Measurements from ENCODE around the gene MT1G.
A peak's percentile ranks its signal among the peaks of the same experiment; 100 is the strongest.
"Not testable (repeated sequence)": the region's sequence is repeated elsewhere in the genome, so short reads cannot be mapped to it uniquely, and the experiment has no call there.

The MT1G gene

DNA sequence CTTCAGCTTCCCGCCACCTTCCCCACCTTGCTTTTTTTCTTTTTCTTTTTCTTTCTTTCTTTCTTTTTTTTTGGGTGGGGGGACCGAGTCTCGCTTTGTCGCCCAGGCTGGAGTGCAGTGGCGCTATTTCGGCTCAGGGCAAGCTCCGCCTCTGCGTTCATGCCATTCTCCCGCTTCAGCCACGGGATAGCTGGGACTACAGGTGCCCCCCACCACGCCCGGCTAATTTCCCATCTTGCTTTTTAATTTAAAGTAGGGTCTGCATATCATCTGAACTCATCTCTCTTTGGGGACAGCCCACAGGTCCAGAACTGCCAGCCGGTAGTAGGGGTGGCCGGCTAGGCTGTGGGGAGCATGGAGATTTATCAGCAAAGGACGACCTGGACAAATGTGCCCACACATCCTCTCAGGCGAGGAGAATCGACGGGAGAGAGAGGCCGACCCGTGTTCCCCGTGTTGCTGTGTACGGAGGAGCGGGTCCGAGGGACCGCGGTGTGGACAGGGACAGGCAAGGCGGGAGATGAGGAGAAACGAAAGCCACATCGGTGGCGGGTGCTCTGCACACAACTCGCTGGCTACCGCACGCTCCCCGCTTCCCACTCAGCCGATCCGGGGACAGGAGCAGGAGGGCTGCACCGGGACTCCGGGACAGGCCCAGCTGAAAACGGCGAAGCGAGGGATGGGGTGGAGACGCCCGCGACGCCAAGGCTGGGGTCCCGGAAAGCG, 33.0 kb downstream of the MT1G start:
- DNase-seq, result no peak

- DNase-seq, result no peak
Observed at GRCh38 chr16:56633535-56633934, 34.3 kb downstream of the MT1G start.

GRCh38 chr16:56632848-56633365, 35.0 kb downstream of the MT1G start:
- DNase-seq, result no peak

DNA sequence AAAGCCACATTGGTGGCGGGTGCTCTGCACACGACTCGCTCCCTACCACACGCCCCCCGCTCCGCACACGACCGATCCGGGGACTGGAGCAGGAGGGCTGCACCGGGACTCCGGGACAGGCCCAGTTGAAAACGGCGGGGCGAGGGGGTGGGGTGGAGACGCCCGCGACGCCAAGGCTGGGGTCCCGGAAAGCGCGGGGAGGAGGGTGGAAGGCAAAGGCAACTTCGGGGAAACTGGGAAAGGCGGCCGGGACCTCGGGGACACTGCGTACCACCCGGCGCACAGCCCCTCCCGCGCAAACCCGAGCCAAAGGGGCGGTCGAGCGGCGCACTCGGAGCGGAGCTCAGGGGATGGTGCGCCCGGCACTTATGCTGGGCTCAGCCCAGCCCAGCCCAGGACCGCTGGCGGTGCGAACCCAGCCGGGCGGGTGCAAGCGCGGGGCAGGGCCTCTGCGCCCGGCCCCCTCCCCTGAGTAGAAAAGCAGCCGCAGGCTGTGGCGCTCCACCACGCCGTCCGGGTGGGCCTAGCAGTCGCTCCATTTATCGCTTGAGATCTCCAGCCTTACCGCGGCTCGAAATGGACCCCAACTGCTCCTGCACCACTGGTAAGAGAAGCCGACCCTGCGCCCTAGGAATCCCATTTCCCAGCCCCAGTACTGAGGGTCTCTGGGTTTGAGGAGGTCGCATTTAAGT, 35.6 kb downstream of the MT1G start, which contains the start of gene MT1M:
Gene MT1M, plus strand, starts transcription at position 504 of the 692 bp plus-strand sequence. Its CDS starts 73 bp downstream, at position 577.
- DNase-seq, result peak; percentile 5

DNA sequence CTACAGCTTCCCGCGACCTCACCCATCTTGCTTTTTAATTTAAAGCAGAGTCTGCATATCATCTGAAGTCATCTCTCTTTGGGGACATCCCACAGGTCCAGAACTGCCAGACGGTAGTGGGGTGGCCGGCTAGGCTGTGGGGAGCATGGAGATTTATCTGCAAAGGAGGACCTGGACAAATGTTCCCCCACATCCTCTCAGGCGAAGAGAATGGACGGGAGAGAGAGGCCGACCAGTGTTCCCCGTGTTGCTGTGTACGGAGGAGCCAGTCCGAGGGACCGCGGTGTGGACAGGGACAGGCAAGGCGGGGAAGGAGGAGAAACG, 36.1 kb downstream of the MT1G start:
- DNase-seq, result no peak

GRCh38 chr16:56631197-56631596, 36.7 kb downstream of the MT1G start:
- no peak for DNase-seq

DNA sequence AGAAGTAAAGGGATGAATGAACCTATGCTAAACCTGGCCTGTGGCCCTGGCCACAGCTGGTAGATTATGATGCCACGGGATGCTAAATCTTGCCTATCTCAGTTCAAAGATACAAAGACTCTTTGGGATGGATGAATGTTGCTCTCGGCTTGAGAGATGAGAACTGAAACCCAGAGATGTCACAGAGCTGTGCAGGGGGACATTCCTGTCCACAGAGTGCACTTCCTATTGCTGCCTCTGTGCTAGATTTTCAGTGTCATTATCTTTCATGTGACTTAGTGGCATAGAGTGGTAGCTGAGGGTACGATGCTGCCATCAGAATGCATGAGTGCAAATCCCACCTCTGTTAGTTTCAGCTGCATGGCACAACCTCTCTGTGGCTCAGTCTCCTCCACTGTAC, 37.7 kb downstream of the MT1G start:
- no peak for DNase-seq

DNA sequence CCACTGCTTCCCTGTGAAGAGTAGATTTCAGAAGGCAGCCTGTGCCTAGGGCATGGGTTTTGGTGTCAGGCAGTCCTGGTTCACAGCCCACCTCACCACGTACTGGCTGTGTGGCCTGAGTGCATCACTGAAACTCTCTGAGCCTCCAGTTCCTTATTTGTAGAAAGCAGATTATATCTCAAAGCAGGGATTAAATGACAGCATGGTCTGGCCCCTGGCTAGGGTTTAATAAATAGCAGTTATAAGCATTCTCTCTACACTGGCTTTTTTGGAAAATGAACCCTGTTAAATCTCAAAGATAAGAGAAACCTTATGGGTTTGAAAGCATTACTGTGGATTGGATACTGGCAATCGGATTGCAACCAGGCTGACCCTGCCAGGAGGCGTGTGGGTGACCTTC, 38.3 kb downstream of the MT1G start:
- no peak for DNase-seq

GRCh38 chr16:56628486-56629350, 39.1 kb downstream of the MT1G start:
- DNase-seq, result peak; percentile 43

DNA sequence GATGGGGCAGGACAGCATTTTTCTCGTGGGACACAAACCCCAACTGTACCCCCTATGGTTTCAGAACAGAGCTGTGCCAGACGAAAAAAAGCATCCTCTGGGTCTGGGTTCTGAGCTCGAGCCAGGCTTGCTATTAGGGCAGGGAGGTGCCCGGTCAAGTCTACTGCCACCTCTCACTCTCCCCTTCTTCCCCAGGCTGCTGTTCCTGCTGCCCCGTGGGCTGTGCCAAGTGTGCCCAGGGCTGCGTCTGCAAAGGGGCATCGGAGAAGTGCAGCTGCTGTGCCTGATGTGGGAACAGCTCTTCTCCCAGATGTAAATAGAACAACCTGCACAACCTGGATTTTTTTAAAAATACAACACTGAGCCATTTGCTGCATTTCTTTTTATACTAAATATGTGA, 41.2 kb downstream of the MT1G start:
- DNase-seq, result no peak

- DNase-seq, result no peak
Observed at GRCh38 chr16:56625943-56626654, 41.8 kb downstream of the MT1G start.

DNA sequence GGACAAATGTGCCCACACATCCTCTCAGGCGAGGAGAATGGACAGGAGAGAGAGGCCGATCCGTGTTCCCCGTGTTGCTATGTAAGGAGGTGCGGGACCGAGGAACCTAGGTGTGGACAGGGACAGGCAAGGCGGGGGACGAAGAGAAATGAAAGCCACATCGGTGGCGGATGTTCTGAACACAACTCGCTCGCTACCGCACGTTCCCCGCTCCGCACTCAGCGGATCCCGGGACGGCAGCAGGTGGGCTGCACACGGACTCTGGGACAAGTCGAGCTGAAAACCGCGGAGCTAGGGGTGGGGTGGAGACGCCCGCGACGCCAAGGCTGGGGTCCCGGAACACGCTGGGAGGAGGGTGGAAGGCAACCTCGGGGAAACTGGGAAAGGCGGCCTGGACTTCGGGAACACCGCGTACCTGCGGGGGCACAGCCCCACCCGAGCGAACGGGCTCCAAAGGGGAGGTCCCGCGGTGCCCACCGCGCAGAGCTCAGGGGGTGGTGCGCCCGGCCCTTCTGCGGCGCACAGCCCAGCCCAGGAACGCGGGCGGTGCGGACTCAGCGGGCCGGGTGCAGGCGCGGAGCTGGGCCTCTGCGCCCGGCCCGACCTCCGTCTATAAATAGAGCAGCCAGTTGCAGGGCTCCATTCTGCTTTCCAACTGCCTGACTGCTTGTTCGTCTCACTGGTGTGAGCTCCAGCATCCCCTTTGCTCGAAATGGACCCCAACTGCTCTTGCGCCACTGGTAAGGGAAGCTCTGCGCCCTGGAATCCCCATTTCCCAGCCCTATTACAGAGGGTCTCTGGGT, 42.5 kb downstream of the MT1G start, which contains the start of gene MT1E:
Gene MT1E, plus strand, starts transcription at position 642 of the 803 bp plus-strand sequence. Its CDS starts 71 bp downstream, at position 713.
- peak; percentile 17 for DNase-seq

- DNase-seq, result no peak
Observed at GRCh38 chr16:56623637-56624036, 44.2 kb downstream of the MT1G start.

DNA sequence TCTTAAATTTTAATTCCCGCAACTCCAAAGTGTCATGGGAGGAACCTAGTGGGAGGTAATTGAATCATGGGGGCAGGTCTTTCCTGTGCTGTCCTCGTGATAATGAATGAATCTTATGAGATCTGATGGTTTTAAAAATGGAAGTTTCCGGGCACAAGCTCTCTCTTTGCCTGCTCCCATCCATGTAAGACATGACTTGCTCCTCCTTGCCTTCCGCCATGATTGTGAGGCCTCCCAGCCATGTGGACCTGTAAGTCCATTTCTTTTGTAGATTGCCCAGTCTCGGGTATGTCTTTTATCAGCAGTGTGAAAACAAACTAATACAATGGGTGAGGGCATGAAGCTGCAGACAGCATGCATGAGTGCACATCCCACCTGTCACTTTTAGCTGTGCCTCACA, 44.7 kb downstream of the MT1G start:
- DNase-seq, result not testable (repeated sequence)

GRCh38 chr16:56621665-56622445, 46.0 kb downstream of the MT1G start:
- DNase-seq, result not testable (repeated sequence)

DNA sequence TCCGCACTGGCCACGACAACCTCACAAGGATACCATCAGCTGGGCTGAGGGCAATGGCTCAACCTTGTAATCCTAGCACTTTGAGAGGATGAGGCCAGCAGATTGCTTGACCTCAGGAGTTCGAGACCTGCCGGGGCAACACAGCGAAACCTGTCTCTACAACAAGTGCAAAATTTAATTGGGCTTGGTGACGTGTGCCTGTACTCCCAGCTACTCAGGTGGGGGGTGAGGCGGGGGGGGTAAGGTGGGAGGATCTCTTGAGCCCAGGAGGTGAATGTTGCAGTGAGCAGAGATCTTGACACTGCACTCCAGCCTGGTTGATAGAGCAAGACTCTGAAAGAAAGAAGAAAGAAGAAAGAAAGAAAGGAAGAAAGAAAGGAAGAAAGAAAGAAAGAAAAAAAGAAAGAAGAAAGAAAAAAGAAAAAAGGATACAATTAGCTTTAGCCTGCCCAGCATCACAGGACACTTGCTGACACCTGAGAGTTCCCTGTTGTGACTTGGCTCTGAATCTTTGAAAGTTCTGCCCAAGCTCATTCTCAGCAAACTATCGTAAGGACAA, 47.4 kb downstream of the MT1G start:
- no peak for DNase-seq

DNA sequence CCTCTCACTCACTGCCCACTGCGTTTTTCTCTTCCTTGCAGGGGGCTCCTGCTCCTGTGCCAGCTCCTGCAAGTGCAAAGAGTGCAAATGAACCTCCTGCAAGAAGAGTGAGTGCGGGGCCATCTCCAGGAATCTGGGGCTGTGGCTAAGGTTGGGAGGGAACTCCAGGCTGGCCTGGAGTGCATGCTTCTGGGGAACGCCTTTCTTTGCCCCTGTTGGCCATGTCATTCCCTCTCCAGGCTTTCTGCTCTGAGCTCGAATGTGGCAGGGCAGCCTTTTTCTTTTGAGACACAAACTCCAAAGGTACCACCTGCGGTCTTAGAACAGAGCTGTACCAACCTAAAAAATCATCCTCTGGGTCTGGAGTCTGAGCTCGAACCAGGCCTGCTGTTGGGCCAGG, 49.7 kb downstream of the MT1G start:
- no peak for DNase-seq

DNA sequence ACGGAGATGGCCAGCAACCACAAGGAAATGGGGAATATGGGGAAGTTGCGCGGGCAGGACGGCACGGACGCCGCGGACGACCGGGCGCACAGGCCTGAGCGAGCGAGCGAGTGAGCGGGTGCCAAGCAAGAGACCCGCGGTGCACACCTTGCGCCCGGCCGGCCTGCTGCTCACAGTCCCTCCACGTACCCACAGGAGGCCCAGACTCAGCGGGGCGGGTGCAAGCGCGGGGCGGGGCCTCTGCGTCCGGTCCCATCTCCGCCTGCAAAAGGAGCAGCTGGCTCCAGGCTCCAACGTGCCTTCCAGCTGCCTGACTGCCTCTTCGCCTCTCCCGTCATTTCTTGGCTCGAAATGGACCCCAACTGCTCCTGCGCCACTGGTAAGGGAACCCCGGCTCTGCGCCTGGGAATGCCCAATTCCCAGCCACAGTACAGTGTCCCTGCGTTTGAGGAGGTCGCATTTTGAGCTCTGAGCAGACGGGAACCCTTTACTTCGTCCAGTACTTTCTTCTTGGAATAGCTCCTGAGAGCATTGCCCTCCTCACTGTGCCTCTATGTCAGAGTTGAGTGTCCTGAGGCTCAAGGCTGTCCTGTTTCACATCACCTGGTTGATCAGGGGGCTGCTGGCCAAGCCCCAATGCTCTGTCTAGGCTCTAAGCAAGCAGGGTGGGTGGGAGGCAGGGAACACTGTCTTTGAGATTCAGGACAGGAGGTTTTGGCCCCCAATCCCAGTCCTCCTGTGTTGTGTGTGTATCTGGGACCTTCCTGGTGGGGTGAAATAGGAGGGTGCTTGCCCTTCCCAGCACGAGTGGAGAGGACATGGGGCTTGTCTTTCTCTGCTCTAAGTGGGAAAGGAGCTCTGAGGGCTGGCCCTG, 50.4 kb downstream of the MT1G start:
- peak; percentile 47 for DNase-seq

Data from NCI-H69 (cell line).